ENCODE results near the gene PRRX2. TPM values are rescaled to one million over a fixed set of nuclear protein-coding genes. Genes with fewer than 3 reads are reported as not detected.

The PRRX2 gene
- total and polyA plus RNA-seq, 4 donors = 0.52 to 14.8 (median 3.2) TPM

GRCh38 chr9:129664746-129665388 is 580 bp upstream of the PRRX2 start:
- WGBS (ENCODE audit: insufficient coverage) = 8% methylated on average over 16 of the region's 36 CpGs
- Histone ChIP-seq H3K27me3 (ENCODE audit: control insufficient read depth, insufficient read depth, low read length) (peaks cover 45% of the 10 kb centered on the region), H3K9me3 (ENCODE audit: control insufficient read depth, insufficient read depth, low read length) (no peaks in the 10 kb centered on the region), H3K4me1 (ENCODE audit: control insufficient read depth, insufficient read depth, low read length) (peaks cover 16% of the 10 kb centered on the region), H3K36me3 (ENCODE audit: control insufficient read depth, insufficient read depth, low read length) (no peaks in the 10 kb centered on the region), H3K27ac (ENCODE audit: low read depth, low read length) (no peak overlapping the region), H3K4me3 (ENCODE audit: low read depth, low read length) (peak overlapping the region; percentile 31)
- peak in 1 of 6 donors; percentile 17 for DNase-seq (ENCODE audit: low read depth in 4 of 6, low spot score in 6 of 6)

- 2% methylated on average over 88 of the region's 88 CpGs for WGBS (ENCODE audit: insufficient coverage)
- peak overlapping the region; percentile 24 for H3K4me3 ChIP-seq (ENCODE audit: low read depth, low read length)
- H3K27me3 ChIP-seq (ENCODE audit: control insufficient read depth, insufficient read depth, low read length) = peaks cover 45% of the 10 kb centered on the region
- H3K4me1 ChIP-seq (ENCODE audit: control insufficient read depth, insufficient read depth, low read length) = peaks cover 21% of the 10 kb centered on the region
- H3K9me3 ChIP-seq (ENCODE audit: control insufficient read depth, insufficient read depth, low read length) = no peaks in the 10 kb centered on the region
- H3K27ac ChIP-seq (ENCODE audit: low read depth, low read length) = no peak overlapping the region
- no peaks in the 10 kb centered on the region for H3K36me3 ChIP-seq (ENCODE audit: control insufficient read depth, insufficient read depth, low read length)
- DNase-seq (ENCODE audit: low read depth in 4 of 6, low spot score in 6 of 6) = no peak
These were observed 520 bp downstream of the PRRX2 start for GRCh38 chr9:129665814-129666520.

- no peak for DNase-seq (ENCODE audit: low read depth in 4 of 6, low spot score in 6 of 6)
- peaks cover 45% of the 10 kb centered on the region for H3K27me3 ChIP-seq (ENCODE audit: control insufficient read depth, insufficient read depth, low read length)
- no peaks in the 10 kb centered on the region for H3K9me3 ChIP-seq (ENCODE audit: control insufficient read depth, insufficient read depth, low read length)
- 25% methylated on average over 9 of the region's 13 CpGs for WGBS (ENCODE audit: insufficient coverage)
- peaks cover 24% of the 10 kb centered on the region for H3K4me1 ChIP-seq (ENCODE audit: control insufficient read depth, insufficient read depth, low read length)
- no peak overlapping the region for H3K27ac ChIP-seq (ENCODE audit: low read depth, low read length)
- no peaks in the 10 kb centered on the region for H3K36me3 ChIP-seq (ENCODE audit: control insufficient read depth, insufficient read depth, low read length)
- peak overlapping the region; percentile 24 for H3K4me3 ChIP-seq (ENCODE audit: low read depth, low read length)
These were observed 1.1 kb downstream of the PRRX2 start for GRCh38 chr9:129666575-129666974.

GRCh38 chr9:129667378-129667777 is 1.9 kb downstream of the PRRX2 start:
- DNase-seq (ENCODE audit: low read depth in 4 of 6, low spot score in 6 of 6) = no peak
- Histone ChIP-seq H3K4me3 (ENCODE audit: low read depth, low read length) (no peak overlapping the region), H3K36me3 (ENCODE audit: control insufficient read depth, insufficient read depth, low read length) (no peaks in the 10 kb centered on the region), H3K27me3 (ENCODE audit: control insufficient read depth, insufficient read depth, low read length) (peaks cover 45% of the 10 kb centered on the region), H3K27ac (ENCODE audit: low read depth, low read length) (no peak overlapping the region), H3K4me1 (ENCODE audit: control insufficient read depth, insufficient read depth, low read length) (peaks cover 24% of the 10 kb centered on the region), H3K9me3 (ENCODE audit: control insufficient read depth, insufficient read depth, low read length) (no peaks in the 10 kb centered on the region)
- 80% methylated on average over 11 of the region's 11 CpGs for WGBS (ENCODE audit: insufficient coverage)

- Histone ChIP-seq H3K4me1 (ENCODE audit: control insufficient read depth, insufficient read depth, low read length) (peaks cover 24% of the 10 kb centered on the region), H3K27me3 (ENCODE audit: control insufficient read depth, insufficient read depth, low read length) (peaks cover 45% of the 10 kb centered on the region), H3K9me3 (ENCODE audit: control insufficient read depth, insufficient read depth, low read length) (no peaks in the 10 kb centered on the region), H3K4me3 (ENCODE audit: low read depth, low read length) (no peak overlapping the region), H3K36me3 (ENCODE audit: control insufficient read depth, insufficient read depth, low read length) (no peaks in the 10 kb centered on the region), H3K27ac (ENCODE audit: low read depth, low read length) (no peak overlapping the region)
- DNase-seq (ENCODE audit: low read depth in 4 of 6, low spot score in 6 of 6) = no peak
- 87% methylated on average over 9 of the region's 9 CpGs for WGBS (ENCODE audit: insufficient coverage)
These were observed 2.4 kb downstream of the PRRX2 start for GRCh38 chr9:129667850-129668249.

- no peaks in the 10 kb centered on the region for H3K36me3 ChIP-seq (ENCODE audit: control insufficient read depth, insufficient read depth, low read length)
- peaks cover 29% of the 10 kb centered on the region for H3K4me1 ChIP-seq (ENCODE audit: control insufficient read depth, insufficient read depth, low read length)
- peaks cover 37% of the 10 kb centered on the region for H3K27me3 ChIP-seq (ENCODE audit: control insufficient read depth, insufficient read depth, low read length)
- H3K9me3 ChIP-seq (ENCODE audit: control insufficient read depth, insufficient read depth, low read length) = no peaks in the 10 kb centered on the region
- DNase-seq (ENCODE audit: low read depth in 4 of 6, low spot score in 6 of 6) = no peak
- no peak overlapping the region for H3K27ac ChIP-seq (ENCODE audit: low read depth, low read length)
- H3K4me3 ChIP-seq (ENCODE audit: low read depth, low read length) = no peak overlapping the region
- 71% methylated on average over 14 of the region's 17 CpGs for WGBS (ENCODE audit: insufficient coverage)
These were observed 3.8 kb downstream of the PRRX2 start for GRCh38 chr9:129669141-129669718.

- Histone ChIP-seq H3K36me3 (ENCODE audit: control insufficient read depth, insufficient read depth, low read length) (no peaks in the 10 kb centered on the region), H3K4me3 (ENCODE audit: low read depth, low read length) (no peak overlapping the region), H3K27ac (ENCODE audit: low read depth, low read length) (no peak overlapping the region), H3K9me3 (ENCODE audit: control insufficient read depth, insufficient read depth, low read length) (no peaks in the 10 kb centered on the region), H3K27me3 (ENCODE audit: control insufficient read depth, insufficient read depth, low read length) (peaks cover 30% of the 10 kb centered on the region), H3K4me1 (ENCODE audit: control insufficient read depth, insufficient read depth, low read length) (peaks cover 27% of the 10 kb centered on the region)
- 86% methylated on average over 11 of the region's 13 CpGs for WGBS (ENCODE audit: insufficient coverage)
- no peak for DNase-seq (ENCODE audit: low read depth in 4 of 6, low spot score in 6 of 6)
These were observed 4.5 kb downstream of the PRRX2 start for GRCh38 chr9:129669946-129670345.

- WGBS (ENCODE audit: insufficient coverage) = 67% methylated on average over 5 of the region's 9 CpGs
- Histone ChIP-seq H3K4me3 (ENCODE audit: low read depth, low read length) (no peak overlapping the region), H3K27ac (ENCODE audit: low read depth, low read length) (no peak overlapping the region), H3K9me3 (ENCODE audit: control insufficient read depth, insufficient read depth, low read length) (no peaks in the 10 kb centered on the region), H3K27me3 (ENCODE audit: control insufficient read depth, insufficient read depth, low read length) (peaks cover 24% of the 10 kb centered on the region), H3K36me3 (ENCODE audit: control insufficient read depth, insufficient read depth, low read length) (no peaks in the 10 kb centered on the region), H3K4me1 (ENCODE audit: control insufficient read depth, insufficient read depth, low read length) (peaks cover 31% of the 10 kb centered on the region)
- DNase-seq (ENCODE audit: low read depth in 4 of 6, low spot score in 6 of 6) = no peak
These were observed 5.6 kb downstream of the PRRX2 start for GRCh38 chr9:129671065-129671464.

GRCh38 chr9:129671519-129671918 is 6.1 kb downstream of the PRRX2 start:
- no peak overlapping the region for H3K27ac ChIP-seq (ENCODE audit: low read depth, low read length)
- no peak overlapping the region for H3K4me3 ChIP-seq (ENCODE audit: low read depth, low read length)
- DNase-seq (ENCODE audit: low read depth in 4 of 6, low spot score in 6 of 6) = no peak
- 86% methylated on average over 4 of the region's 7 CpGs for WGBS (ENCODE audit: insufficient coverage)
- H3K27me3 ChIP-seq (ENCODE audit: control insufficient read depth, insufficient read depth, low read length) = peaks cover 19% of the 10 kb centered on the region
- H3K9me3 ChIP-seq (ENCODE audit: control insufficient read depth, insufficient read depth, low read length) = no peaks in the 10 kb centered on the region
- H3K36me3 ChIP-seq (ENCODE audit: control insufficient read depth, insufficient read depth, low read length) = no peaks in the 10 kb centered on the region
- H3K4me1 ChIP-seq (ENCODE audit: control insufficient read depth, insufficient read depth, low read length) = peaks cover 27% of the 10 kb centered on the region
